ENCODE results near the gene FZD1. TPM values are rescaled to one million over a fixed set of nuclear protein-coding genes. Genes with fewer than 3 reads are reported as not detected.

FZD1 gene
- polyA plus RNA-seq, 1 donor from 2014 or later, result 2.9 TPM

DNA sequence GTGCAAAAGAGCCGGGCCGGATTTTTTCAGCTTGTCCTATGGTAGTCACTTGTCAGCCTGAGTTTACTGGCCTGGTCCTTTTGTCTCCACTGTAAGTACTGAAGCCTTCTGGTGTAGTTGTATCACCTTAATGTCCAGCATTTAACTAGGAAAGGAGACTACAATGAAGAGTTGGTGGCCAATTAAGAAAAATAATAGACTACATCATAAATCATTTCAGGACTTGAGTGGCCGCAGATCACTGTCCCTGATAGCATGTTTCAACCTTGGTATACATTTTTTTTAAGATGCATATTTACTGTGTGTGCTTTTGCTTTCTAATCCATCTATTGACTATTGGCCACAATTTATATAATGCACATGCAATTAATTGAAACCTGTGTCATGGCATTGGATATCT lies 6.1 kb downstream of the FZD1 start:
- TF ChIP-seq EZH2 (IDR thresholded peaks at IDR 0.05; ENCODE audit: borderline replicate concordance, insufficient read depth, low read length, poor library complexity, severe bottlenecking) (no peak), EP300 (conservative IDR thresholded peaks at IDR 0.05; ENCODE audit: poor library complexity, severe bottlenecking) (no peak), POLR2AphosphoS5 (IDR thresholded peaks at IDR 0.05) (no peak), TAF1 (IDR thresholded peaks at IDR 0.05; ENCODE audit: low read depth) (no peak), RAD21 (conservative IDR thresholded peaks at IDR 0.05) (no peak), SMC3 (conservative IDR thresholded peaks at IDR 0.05; ENCODE audit: poor library complexity) (no peak), MXI1 (conservative IDR thresholded peaks at IDR 0.05; ENCODE audit: poor library complexity, severe bottlenecking) (no peak)
- TF ChIP-seq, protein P1, sequence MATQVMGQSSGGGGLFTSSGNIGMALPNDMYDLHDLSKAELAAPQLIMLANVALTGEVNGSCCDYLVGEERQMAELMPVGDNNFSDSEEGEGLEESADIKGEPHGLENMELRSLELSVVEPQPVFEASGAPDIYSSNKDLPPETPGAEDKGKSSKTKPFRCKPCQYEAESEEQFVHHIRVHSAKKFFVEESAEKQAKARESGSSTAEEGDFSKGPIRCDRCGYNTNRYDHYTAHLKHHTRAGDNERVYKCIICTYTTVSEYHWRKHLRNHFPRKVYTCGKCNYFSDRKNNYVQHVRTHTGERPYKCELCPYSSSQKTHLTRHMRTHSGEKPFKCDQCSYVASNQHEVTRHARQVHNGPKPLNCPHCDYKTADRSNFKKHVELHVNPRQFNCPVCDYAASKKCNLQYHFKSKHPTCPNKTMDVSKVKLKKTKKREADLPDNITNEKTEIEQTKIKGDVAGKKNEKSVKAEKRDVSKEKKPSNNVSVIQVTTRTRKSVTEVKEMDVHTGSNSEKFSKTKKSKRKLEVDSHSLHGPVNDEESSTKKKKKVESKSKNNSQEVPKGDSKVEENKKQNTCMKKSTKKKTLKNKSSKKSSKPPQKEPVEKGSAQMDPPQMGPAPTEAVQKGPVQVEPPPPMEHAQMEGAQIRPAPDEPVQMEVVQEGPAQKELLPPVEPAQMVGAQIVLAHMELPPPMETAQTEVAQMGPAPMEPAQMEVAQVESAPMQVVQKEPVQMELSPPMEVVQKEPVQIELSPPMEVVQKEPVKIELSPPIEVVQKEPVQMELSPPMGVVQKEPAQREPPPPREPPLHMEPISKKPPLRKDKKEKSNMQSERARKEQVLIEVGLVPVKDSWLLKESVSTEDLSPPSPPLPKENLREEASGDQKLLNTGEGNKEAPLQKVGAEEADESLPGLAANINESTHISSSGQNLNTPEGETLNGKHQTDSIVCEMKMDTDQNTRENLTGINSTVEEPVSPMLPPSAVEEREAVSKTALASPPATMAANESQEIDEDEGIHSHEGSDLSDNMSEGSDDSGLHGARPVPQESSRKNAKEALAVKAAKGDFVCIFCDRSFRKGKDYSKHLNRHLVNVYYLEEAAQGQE (IDR thresholded peaks at IDR 0.05; ENCODE audit: borderline replicate concordance), result no peak
- TF ChIP-seq, protein P2, sequence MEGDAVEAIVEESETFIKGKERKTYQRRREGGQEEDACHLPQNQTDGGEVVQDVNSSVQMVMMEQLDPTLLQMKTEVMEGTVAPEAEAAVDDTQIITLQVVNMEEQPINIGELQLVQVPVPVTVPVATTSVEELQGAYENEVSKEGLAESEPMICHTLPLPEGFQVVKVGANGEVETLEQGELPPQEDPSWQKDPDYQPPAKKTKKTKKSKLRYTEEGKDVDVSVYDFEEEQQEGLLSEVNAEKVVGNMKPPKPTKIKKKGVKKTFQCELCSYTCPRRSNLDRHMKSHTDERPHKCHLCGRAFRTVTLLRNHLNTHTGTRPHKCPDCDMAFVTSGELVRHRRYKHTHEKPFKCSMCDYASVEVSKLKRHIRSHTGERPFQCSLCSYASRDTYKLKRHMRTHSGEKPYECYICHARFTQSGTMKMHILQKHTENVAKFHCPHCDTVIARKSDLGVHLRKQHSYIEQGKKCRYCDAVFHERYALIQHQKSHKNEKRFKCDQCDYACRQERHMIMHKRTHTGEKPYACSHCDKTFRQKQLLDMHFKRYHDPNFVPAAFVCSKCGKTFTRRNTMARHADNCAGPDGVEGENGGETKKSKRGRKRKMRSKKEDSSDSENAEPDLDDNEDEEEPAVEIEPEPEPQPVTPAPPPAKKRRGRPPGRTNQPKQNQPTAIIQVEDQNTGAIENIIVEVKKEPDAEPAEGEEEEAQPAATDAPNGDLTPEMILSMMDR (IDR thresholded peaks at IDR 0.05; ENCODE audit: poor library complexity, severe bottlenecking), result no peak
- Histone ChIP-seq H2AFZ (ENCODE audit: low read depth, low read length) (no peak overlapping the region), H3K79me2 (replicated peaks; ENCODE audit: insufficient read depth, low read length) (peaks cover 27% of the 10 kb centered on the region), H3K27me3 (ENCODE audit: insufficient read depth, low read depth, low read length) (peaks cover 29% of the 10 kb centered on the region), H4K20me1 (ENCODE audit: insufficient read depth) (no peaks in the 10 kb centered on the region), H3K9me2 (ENCODE audit: insufficient read depth, low read length) (no peaks in the 10 kb centered on the region), H3K9me3 (ENCODE audit: low read length) (no peaks in the 10 kb centered on the region), H3K4me2 (ENCODE audit: low read length) (no peak overlapping the region), H3K36me3 (ENCODE audit: insufficient read depth, low read length) (no peaks in the 10 kb centered on the region), H3F3A (ENCODE audit: insufficient read depth, low read length, poor library complexity, severe bottlenecking) (no peaks in the 10 kb centered on the region), H3K4me3 (ENCODE audit: low read length) (no peak overlapping the region), H3K9ac (ENCODE audit: low read length) (no peak overlapping the region), H3K27ac (ENCODE audit: low read length) (no peak overlapping the region)

DNA sequence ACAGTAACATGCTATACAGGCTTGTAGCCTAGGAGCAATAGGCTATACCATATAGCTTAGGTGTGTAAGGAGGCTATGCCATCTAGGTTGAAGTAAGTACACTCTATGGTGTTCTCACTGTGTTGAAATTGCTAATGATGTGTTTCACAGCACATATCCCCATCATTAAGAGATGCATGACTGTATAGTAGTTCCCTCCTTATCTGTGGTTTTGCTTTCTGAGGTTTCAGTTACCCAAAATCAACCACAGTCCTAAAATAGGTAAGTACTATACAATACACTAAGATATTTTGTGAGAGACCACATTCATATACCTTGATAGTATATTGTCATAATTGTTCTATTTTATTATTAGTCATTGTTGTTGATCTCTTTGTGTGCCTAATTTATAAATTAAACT lies 12.7 kb downstream of the FZD1 start:
- no peaks in the 10 kb centered on the region for H3K36me3 ChIP-seq (ENCODE audit: insufficient read depth, low read length)
- H3K27me3 ChIP-seq (ENCODE audit: insufficient read depth, low read depth, low read length), result no peaks in the 10 kb centered on the region
- no peak overlapping the region for H3K4me3 ChIP-seq (ENCODE audit: low read length)
- H2AFZ ChIP-seq (ENCODE audit: low read depth, low read length), result no peak overlapping the region
- H3K9ac ChIP-seq (ENCODE audit: low read length), result no peak overlapping the region
- H3F3A ChIP-seq (ENCODE audit: insufficient read depth, low read length, poor library complexity, severe bottlenecking), result no peaks in the 10 kb centered on the region
- H4K20me1 ChIP-seq (ENCODE audit: insufficient read depth), result no peaks in the 10 kb centered on the region
- TF ChIP-seq RAD21 (conservative IDR thresholded peaks at IDR 0.05), result no peak
- TF ChIP-seq, protein P2 (IDR thresholded peaks at IDR 0.05; ENCODE audit: poor library complexity, severe bottlenecking), result no peak
- TF ChIP-seq MXI1 (conservative IDR thresholded peaks at IDR 0.05; ENCODE audit: poor library complexity, severe bottlenecking), result no peak
- no peak for TF ChIP-seq SMC3 (conservative IDR thresholded peaks at IDR 0.05; ENCODE audit: poor library complexity)
- no peak for TF ChIP-seq TAF1 (IDR thresholded peaks at IDR 0.05; ENCODE audit: low read depth)
- TF ChIP-seq, protein P1 (IDR thresholded peaks at IDR 0.05; ENCODE audit: borderline replicate concordance), result no peak
- no peak for TF ChIP-seq POLR2AphosphoS5 (IDR thresholded peaks at IDR 0.05)
- TF ChIP-seq EZH2 (IDR thresholded peaks at IDR 0.05; ENCODE audit: borderline replicate concordance, insufficient read depth, low read length, poor library complexity, severe bottlenecking), result no peak
- no peak for TF ChIP-seq EP300 (conservative IDR thresholded peaks at IDR 0.05; ENCODE audit: poor library complexity, severe bottlenecking)
- no peaks in the 10 kb centered on the region for H3K9me2 ChIP-seq (ENCODE audit: insufficient read depth, low read length)
- H3K9me3 ChIP-seq (ENCODE audit: low read length), result no peaks in the 10 kb centered on the region
- no peak overlapping the region for H3K4me2 ChIP-seq (ENCODE audit: low read length)
- H3K79me2 ChIP-seq (replicated peaks; ENCODE audit: insufficient read depth, low read length), result no peaks in the 10 kb centered on the region
- H3K27ac ChIP-seq (ENCODE audit: low read length), result no peak overlapping the region

Measured in neural cell (in vitro differentiated cells).